Skeletal muscle cell (primary cell): ENCODE measurements around the gene CTNNA2.

Experiments used
- DNase-seq: peaks from one replicate; pipeline ENCODE4 v3.0.0-alpha.2; 2010; ENCODE audit warnings: low read depth
- H3K4me3 ChIP-seq: 2 replicates; pipeline ENCODE4 v1.5.1; 2011; ENCODE audit warnings: low read depth, mild to moderate bottlenecking, control low read depth, low read length, moderate library complexity

Gene CTNNA2

DNA sequence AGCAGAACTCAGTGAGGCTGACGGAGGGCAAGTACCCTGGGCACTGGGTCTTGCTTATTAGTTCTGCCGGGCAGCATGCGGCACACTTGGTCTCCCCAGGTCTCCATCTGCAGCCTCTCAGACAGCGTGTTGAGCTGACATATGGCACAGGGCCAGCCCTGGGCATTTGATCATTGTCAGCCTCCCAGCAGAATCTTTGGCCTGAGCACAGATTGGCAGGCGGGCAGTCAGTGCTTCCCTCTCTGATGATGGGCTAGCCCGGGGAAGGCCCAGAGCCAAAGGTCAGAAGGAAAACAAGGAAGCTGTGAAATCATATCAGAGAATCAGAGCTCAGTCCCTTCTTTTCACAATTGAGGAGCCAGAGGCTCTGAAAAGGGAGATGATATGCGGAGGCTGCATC is 941.8 kb downstream of the CTNNA2 start:
- DNase-seq, result no peak

DNA sequence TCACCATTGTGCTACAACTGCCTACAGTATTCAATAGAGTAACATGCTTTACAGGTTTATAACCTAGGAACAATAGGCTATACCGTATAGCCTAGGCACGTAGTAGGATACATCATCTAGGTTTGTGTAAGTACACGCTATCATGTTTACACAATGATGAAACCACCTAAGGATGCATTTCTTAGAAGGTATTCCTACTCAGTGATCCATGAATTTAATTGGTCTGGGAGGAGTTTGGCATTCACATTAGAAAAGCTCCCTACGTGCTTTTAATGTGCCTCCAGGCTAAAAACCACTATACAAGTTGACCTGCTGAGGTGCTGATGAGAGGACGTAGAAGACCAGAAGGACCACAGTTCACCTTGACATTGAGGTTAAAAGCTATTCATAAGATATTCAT is 946.2 kb downstream of the CTNNA2 start:
- H3K4me3 ChIP-seq, result no peak overlapping the region
- DNase-seq, result no peak

More for the DNA sequence above, 941.8 kb downstream of the CTNNA2 start:
- H3K4me3 ChIP-seq, result no peak overlapping the region

DNA sequence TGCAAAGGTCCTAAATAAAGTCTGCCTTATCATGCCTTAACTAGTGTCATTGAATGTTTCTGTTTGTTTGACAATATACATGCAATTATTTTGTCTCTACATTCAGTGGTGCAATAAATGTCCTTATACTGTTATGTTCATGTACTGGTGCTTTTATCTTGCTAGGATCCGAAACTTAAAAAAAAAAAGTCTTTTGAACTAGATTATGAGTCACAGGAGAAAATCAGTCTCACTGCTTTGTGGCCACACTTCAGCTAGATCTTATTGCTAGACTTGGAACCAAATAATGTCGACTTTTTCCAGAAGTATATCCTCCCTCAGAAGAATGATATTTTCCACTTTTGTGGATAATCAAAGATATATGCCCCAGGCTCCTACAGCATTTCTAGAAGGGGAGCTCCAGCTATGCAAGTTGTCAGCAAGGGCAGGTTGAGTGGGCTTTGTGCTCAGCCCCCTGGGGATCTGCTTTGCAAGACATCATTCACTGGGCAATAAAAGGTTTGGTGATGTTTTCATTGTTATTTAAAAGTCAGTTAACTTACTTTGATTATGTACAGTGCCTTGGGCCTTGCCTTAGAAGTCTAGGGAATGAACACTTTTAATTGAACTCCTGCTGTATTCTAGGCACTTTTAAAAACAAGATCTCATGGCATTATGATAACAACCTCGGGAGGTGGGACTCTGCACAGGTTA is 948.8 kb downstream of the CTNNA2 start:
- H3K4me3 ChIP-seq, result no peak overlapping the region
- no peak for DNase-seq

DNA sequence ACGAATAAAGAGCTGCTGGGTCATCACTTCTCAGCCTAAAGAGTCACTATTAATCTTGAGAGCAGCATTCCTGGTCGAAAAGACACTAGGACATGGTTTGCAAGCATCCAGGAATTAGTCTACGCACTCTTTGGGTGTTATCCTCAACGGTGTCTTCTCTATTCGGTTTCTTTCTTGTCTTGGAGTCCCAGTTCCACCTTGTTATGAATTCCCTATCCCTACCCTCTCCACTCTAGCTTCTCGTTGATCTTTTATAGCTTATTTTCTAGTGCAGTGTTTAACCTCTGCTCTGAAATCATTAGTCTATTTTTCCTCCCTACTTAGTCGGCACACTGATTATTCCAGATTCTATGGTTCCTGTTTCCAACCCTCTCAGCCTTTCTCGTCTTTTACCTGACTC is 949.8 kb downstream of the CTNNA2 start:
- DNase-seq, result no peak
- H3K4me3 ChIP-seq, result no peak overlapping the region

DNA sequence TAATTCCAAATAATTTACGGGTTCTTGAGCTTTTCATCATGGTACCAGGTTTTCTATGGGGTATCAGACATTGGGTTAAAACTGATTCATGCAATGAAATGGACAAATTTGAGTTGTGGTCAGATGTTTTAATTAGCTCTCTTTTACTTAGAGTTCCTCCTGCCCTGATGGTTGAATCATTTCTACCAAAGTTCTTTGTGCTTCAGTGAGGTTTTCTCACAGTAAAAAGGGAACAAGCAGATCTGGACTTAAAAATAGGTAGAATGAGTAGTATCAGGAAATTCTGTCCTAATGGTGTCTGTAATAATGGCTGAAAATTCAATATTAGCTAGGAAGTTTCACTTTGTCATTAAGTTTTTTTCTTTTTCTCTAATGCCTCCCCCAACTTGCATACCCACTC is 951.4 kb downstream of the CTNNA2 start:
- H3K4me3 ChIP-seq, result no peak overlapping the region
- DNase-seq, result no peak

DNA sequence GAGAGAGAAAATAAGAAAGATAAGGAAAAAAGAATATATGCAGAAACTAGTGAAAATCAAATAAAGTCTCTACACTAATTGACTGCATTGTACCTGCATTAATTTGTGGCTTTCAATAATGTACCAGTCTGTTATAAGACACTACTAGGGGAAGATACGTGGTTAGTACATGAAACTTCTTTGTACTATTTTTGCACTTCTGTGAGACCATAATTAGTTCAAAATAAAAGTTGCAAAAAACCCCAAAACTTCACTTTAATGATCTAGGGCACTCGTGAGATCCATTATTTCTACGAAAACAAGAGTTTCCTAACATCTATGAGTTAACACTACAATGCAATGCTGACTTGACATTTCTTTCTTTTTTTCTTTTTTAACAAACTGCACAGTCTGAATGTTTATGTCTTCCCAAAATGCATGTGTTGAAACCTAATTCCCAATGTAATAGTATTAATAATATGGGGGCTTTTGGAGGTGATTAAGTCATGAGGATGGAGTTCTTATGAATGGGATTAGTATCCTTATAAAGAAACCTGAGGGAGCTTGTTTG is 954.5 kb downstream of the CTNNA2 start:
- no peak for DNase-seq
- no peak overlapping the region for H3K4me3 ChIP-seq

DNA sequence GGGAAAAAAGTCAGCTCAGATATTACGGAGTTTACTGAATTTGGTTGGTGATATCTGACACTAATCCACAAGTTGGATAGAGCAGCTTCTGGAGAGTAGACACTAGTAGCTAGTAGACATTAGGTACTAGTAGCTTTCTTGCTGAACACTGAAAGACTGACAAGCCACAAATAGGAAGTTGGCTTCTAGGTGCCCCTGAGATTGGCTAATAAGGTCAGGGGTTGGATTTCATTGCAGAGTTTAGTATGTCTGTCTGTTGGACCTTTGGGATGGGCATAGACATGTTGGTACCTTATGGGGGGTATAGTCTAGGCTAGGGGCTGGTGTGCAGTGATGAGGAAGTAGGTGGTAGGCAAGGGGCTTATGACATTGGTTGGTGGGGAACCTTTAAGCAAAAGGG is 956.6 kb downstream of the CTNNA2 start:
- H3K4me3 ChIP-seq, result no peak overlapping the region
- no peak for DNase-seq

DNA sequence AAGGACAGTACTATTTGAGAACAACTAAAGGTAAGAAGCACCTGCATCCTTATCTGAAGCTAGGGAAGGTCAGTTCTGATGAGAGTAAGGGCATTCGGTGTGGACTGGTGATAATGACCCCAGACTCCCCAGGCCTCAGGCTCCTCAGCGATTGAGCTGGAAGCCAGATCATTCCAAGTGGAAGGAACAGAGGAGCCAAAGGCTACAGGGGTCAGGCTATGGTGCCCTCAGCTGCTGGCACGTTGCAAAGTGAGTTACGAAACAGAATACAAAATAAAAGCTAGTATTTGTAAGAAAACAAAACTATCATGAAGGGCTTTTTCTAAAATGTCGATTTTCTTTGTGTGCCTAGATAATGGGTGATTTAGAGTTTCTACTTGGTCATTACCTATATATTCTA is 960.2 kb downstream of the CTNNA2 start:
- DNase-seq, result no peak
- no peak overlapping the region for H3K4me3 ChIP-seq

DNA sequence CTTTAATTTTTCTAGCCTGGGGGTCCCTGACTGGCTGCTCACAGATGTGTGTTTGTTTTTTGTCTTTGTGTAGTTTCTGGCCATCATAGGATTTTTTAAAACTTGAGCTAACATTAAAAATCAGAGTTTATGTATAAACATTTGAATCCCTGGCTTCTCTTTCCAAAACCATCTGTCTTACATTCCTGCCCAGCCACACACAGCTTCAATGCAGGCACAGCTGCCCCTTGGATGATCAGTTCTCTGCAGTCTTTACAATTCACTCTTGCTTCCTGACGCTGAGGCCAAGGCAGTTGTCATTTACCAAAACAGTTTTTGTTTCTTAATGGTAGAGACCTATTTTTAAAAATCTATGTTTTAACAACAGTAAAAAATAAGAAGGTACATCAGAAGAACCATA is 960.9 kb downstream of the CTNNA2 start:
- no peak overlapping the region for H3K4me3 ChIP-seq
- no peak for DNase-seq

DNA sequence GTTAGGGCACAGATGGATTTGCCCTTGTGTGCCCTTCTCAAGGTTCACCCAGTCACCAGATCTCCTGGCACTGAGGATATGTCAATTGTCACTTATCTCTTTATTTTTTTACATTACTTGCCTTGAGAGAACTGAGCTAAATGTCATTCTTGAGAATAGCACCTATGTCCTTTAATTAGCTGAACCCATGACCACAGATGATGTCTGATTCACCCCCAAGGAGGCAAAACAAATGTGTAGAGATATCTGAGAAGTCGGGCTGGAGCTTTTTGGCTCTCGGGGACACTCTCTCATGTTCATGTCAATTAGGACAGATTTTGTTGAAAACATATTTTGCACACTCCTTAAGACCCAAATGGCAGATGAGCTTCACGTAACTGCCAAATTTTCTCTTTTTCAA is 963.1 kb downstream of the CTNNA2 start:
- no peak overlapping the region for H3K4me3 ChIP-seq
- DNase-seq, result no peak

DNA sequence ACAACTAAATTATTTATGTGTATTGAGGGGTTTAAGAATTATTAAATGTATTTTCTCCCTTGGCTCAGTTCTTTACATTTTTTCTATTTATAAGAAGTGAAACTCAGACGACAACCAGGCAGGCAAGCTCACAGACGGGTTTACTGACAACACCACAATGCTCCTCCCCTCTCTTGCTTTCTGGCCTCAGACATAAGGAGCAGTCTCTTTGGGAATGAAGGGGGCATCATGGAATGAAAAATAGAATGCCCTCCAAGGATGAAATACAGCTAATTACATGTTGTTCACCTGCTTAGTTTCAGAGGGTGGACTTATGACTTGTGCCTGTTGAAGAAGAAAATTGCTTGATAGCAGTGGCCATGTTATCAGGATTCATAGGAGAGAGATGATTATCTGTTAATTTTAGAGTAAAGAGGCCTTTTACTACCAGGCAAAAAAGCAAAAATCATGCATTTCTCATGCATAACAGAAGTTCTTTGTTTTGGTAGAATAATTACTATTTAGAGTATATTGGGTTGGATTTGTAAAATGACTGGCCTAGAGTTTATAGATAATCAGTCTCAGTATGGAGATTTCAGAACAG is 963.8 kb downstream of the CTNNA2 start:
- no peak overlapping the region for H3K4me3 ChIP-seq
- no peak for DNase-seq

DNA sequence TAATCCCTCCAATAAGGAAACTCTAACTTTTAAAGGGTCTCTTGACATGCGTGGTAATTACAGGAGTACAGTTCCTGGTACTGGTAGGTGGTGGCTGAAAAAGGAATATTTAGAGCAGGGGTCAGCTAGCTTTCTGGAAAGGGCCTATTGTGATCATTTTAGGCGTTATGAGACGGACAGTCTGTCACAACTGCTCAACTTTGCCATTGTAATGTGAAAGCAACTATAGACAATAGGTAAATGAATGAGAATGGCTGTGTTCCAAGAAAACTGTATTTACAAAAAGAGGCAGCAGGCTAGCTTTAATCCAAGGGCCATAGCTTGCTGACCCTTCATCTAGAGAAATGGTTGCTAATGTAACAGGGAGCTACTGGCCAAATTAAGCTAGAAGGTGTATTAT is 969.4 kb downstream of the CTNNA2 start:
- no peak for DNase-seq
- no peak overlapping the region for H3K4me3 ChIP-seq

DNA sequence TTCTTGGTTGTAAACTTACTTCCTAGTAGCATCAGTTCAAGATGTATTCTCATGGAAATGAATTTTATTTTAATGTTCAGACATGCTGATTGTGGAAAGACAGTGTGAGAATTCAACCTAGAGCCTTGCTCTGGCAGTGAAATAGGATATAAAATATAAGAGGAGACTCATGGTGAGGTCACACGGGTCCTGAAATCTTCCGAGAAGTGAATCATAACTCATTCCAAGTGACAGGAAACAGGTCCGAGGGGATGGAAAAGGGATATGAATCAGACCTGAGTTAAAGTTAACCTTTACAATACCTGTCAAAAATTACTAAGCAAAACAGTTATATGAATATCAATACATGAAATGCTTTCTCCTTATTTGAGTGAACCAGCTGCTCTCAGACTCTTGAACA is 976.9 kb downstream of the CTNNA2 start:
- DNase-seq, result peak; percentile 25

DNA sequence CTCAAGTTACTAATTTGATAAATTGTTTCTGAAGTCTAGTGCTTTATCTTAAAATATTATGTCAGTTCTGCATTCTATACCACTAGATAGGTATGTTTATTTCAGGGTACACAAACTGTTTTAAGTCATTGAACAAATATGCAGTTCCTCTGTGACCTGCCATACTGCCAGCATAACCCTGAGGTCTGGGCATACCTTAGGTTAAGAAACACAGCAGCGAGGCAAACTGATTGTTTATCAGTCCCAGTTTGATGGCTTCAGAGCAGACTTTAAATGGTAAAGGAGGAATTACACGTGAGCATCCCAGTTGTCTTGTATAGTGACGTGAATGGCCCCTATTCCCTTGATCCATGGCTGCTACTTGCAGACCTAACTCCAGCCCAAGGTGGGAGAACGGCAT is 978.1 kb downstream of the CTNNA2 start:
- H3K4me3 ChIP-seq, result no peak overlapping the region
- DNase-seq, result no peak

More for the DNA sequence above, 976.9 kb downstream of the CTNNA2 start:
- H3K4me3 ChIP-seq, result no peak overlapping the region

DNA sequence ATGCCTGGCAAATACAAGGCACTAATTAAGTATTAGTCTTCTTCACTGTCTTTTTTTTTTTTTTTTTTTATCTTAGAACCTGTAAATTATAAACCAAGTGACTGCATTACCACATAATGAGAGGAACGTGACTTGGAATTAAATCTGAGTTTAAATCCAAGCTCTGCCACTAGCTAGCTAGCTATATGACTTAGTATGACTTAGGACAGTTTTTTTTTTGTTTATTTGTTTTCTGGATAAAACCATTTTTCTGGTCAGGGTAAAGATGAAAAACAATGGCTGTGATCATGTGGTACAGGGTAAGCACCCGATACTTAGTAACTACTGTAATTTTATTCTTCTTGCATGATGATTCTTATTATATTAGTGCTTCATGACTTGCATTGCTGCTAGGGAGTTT is 983.5 kb downstream of the CTNNA2 start:
- no peak for DNase-seq
- H3K4me3 ChIP-seq, result no peak overlapping the region

DNA sequence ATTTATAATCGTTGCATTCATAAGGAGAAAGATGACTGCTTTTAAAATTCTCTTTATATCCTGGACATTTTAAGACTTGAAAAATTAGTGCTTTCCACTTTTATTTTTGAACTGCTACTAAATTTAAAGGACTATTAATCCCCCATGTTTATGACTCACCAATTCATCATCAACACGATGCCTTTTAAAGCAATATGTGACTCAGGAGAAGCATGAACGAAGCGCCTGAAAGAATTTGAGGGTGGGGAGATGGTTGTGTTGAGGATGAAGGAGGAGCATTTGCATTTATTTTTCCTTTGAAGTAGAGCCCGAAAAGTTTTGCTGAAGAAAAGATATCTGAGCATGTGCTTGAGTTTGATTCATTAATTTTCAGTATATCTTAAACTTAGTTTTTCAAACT is 983.9 kb downstream of the CTNNA2 start:
- peak; percentile 49 for DNase-seq
- no peak overlapping the region for H3K4me3 ChIP-seq

DNA sequence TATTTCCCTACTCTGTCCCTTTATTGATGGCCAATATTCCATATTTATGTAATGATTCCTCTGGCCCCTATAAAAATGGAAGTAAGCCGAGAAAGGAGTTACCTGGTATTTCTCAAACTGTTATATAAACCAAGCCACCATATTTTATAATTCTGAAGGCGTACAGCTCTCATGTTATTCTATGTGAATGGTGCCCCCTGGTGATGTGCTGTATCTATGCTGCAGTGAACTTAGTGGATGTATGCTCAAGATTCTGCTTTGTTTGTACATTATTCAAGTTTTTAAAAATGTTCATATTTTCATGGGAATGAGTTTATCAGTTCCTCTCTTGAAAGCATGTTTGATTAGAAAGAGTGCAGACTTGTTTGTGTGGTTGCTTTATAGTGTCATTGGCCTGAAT is 986.2 kb downstream of the CTNNA2 start:
- H3K4me3 ChIP-seq, result no peak overlapping the region
- peak; percentile 13 for DNase-seq

DNA sequence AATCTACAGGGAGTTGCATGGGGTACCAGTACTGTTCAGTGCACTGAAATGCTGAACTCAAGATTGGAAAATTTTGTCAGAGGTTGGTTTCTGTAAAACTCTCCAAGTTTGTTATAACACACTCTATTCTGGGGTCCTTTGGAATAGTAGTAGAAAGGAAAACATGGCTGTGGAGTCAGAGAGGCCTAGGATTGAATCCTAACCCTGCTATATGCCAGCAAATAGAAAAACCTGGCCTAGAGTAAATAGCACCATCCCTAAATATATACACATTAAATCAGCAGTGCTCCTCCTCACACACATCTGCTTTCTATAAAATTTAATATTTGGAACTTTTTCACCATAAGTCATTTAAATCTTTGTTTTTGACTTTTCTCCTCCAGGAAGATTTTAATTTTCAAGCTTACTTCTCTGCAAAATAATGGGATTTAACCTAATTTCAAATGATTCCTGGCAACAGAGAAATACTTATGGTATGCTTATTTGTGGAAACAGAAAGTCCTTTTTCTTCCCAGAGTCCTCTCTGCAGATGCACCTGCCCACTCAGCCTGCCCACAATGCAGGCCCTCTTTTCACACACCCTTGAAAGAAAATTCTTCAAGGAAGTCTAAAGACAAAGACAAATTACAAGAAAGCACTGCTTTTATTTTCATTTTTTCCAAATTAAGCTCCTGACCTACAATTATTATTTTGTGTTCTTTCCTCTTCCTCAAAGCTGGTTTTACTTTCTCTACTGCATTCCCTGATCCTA is 989.2 kb downstream of the CTNNA2 start:
- no peak overlapping the region for H3K4me3 ChIP-seq
- DNase-seq, result no peak

DNA sequence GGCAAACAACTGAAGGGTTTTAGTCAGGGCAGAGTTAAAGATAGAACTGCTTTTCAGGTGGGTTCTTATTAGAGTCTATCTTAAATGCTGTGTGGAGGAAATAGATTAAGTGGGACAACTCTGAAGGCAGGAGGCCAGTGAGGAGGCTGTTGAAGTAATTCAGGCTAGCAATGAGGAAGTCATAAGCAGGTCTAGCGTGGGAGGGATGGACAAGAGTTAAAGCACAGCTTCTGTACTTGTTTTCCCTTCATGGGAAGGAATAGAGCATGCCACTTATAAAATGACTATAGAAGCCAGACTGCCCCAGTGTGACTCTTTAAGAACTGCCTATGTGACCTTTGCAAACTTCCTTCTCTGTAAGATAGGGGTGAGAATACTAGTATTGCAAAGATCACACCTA is 993.7 kb downstream of the CTNNA2 start:
- no peak overlapping the region for H3K4me3 ChIP-seq
- DNase-seq, result no peak

DNA sequence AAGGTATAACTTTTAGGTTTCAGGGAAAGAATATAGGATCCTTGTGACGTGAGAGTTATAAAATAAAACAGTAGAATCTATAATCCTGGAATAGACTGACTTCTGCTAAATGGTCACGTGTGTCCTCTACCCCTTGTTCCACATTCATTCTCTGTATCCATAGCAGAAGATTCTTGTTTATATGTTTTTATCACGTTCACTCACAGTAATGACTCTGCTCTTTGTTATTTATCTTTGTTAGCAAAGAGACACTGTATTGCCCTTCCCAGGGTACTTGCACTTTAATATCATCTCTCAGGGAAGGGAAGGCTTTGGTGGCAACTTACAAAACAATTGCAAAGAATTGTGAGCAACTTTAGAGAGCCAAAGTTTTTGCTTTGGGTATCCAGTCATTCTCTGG is 997.9 kb downstream of the CTNNA2 start:
- DNase-seq, result no peak
- H3K4me3 ChIP-seq, result no peak overlapping the region

DNA sequence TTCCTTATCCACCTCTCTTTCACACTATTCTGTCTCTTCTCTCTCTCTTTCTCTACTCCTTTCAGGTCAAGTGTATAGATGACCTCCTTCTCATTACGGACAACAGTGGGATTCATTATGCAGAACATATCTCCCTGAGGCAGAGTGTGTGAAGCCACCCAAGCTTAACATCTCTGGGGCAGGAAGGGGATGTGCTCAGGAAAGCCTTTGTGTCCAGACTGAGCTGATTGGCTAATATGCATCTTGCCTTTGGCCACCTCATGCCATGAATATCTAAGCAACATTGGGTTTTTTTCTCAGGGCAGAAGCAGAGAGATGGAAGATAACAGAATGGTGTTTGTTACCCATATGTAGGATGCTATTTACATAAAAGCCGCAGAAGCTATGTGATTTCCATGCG is 1003.1 kb downstream of the CTNNA2 start:
- no peak overlapping the region for H3K4me3 ChIP-seq
- no peak for DNase-seq
